Peyer's patch (tissue), 4 donors: ENCODE results near the gene INPP5A. TPM values are rescaled to one million over a fixed set of nuclear protein-coding genes. Genes with fewer than 3 reads are reported as not detected.
A peak's percentile ranks its signal among the peaks of the same experiment; 100 is the strongest.

Source experiments
- DNase-seq, 3 donors: peaks; one replicate each; pipeline ENCODE4 v3.0.0-alpha.2; 2017 to 2019
- H3K27ac ChIP-seq, 4 donors: fragments of 200-600 bp; sonication (generic); one replicate each; pipeline ENCODE4 v1.5.1; 2016 to 2019
- H3K27me3 ChIP-seq, 2 donors: fragments of 200-600 bp; sonication (generic); one replicate each; pipeline ENCODE4 v1.5.1; 2019
- H3K36me3 ChIP-seq, 3 donors: fragments of 200-600 bp; sonication (generic); one replicate each; pipeline ENCODE4 v1.5.1; 2016 to 2019
- H3K4me1 ChIP-seq, 4 donors: fragments of 200-600 bp; sonication (generic); one replicate each; pipeline ENCODE4 v1.5.1; 2016 to 2019
- H3K4me3 ChIP-seq, 4 donors: fragments of 200-600 bp; sonication (generic); 1 replicate in 3 of 4; 2 replicates in 1 of 4; pipeline ENCODE4 v1.5.1; 2016 to 2019; ENCODE audit warnings: mild to moderate bottlenecking in 1 of 4
- H3K9me3 ChIP-seq, 4 donors: fragments of 200-600 bp; sonication (generic); one replicate each; pipeline ENCODE4 v1.5.1; 2016 to 2019; ENCODE audit warnings: mild to moderate bottlenecking in 1 of 4
- CTCF ChIP-seq, 6 experiments: fragments of 450-650 bp in 4 of 6; fragments of 200-600 bp in 2 of 6; sonication (generic) in 1 of 6; IDR thresholded peaks; one replicate each; pipeline ENCODE4 v1.5.1; 2017 to 2019; ENCODE audit warnings: antibody characterized with exemption in 6 of 6, mild to moderate bottlenecking in 3 of 6, moderate library complexity in 1 of 6
- POLR2A ChIP-seq, 2 donors: fragments of 450-650 bp; IDR thresholded peaks; one replicate each; pipeline ENCODE4 v1.5.1; 2017; ENCODE audit warnings: antibody characterized with exemption in 2 of 2, mild to moderate bottlenecking in 2 of 2, moderate library complexity in 2 of 2
- total RNA-seq, 4 donors: library from RNA; depleted of rRNA; stranded (reverse); fragments of >200 nt; gene quantifications; one replicate each; pipeline ENCODE4 v1.1.0, GENCODE V29; 2016

INPP5A gene
- total RNA-seq, 4 donors from 2014 or later = 33.8 to 76.4 (median 38.1) TPM

- Histone ChIP-seq H3K9me3 (no peaks in the 10 kb centered on the region), H3K36me3 (no peaks in the 10 kb centered on the region), H3K27me3 (no peaks in the 10 kb centered on the region), H3K27ac (peak overlapping the region; percentile 50 to 95 (median 81)), H3K4me3 (peak overlapping the region; percentile 60 to 90 (median 83)), H3K4me1 (peaks cover 5 to 55% (median 16%) of the 10 kb centered on the region in 4 donors)
- DNase-seq = peak in 2 of 3 donors; percentile 46 to 49
- TF ChIP-seq CTCF (IDR thresholded peaks at IDR 0.05) (no peak), POLR2A (IDR thresholded peaks at IDR 0.05) (no peak)
Measured at GRCh38 chr10:132538790-132539421, 1.3 kb downstream of the INPP5A start.

- Histone ChIP-seq H3K27ac (peak overlapping the region; percentile 50 to 95 (median 81)), H3K9me3 (no peaks in the 10 kb centered on the region), H3K36me3 (no peaks in the 10 kb centered on the region), H3K4me3 (peak overlapping the region in 3 of 4 donors; percentile 78 to 90 (median 88)), H3K27me3 (no peaks in the 10 kb centered on the region), H3K4me1 (peaks cover 5 to 61% (median 20%) of the 10 kb centered on the region in 4 donors)
- peak; percentile 47 to 50 (median 49) for DNase-seq
- TF ChIP-seq POLR2A (IDR thresholded peaks at IDR 0.05) (no peak), CTCF (IDR thresholded peaks at IDR 0.05) (no peak)
Measured at GRCh38 chr10:132539431-132539839, 1.8 kb downstream of the INPP5A start.

GRCh38 chr10:132539894-132540293 lies 2.3 kb downstream of the INPP5A start:
- no peak for TF ChIP-seq CTCF (IDR thresholded peaks at IDR 0.05)
- TF ChIP-seq POLR2A (IDR thresholded peaks at IDR 0.05) = no peak
- DNase-seq = no peak
- Histone ChIP-seq H3K9me3 (no peaks in the 10 kb centered on the region), H3K27me3 (no peaks in the 10 kb centered on the region), H3K4me1 (peaks cover 5 to 65% (median 24%) of the 10 kb centered on the region in 4 donors), H3K27ac (peak overlapping the region in 3 of 4 donors; percentile 79 to 95 (median 83)), H3K36me3 (no peaks in the 10 kb centered on the region), H3K4me3 (peak overlapping the region in 2 of 4 donors; percentile 88 to 90)

- TF ChIP-seq POLR2A (IDR thresholded peaks at IDR 0.05) (no peak), CTCF (IDR thresholded peaks at IDR 0.05) (peak in 3 of 6 experiments; percentile 5 to 14 (median 8))
- Histone ChIP-seq H3K27ac (peak overlapping the region in 2 of 4 donors; percentile 83 to 95), H3K9me3 (no peaks in the 10 kb centered on the region), H3K36me3 (no peaks in the 10 kb centered on the region), H3K4me1 (peaks cover 5 to 67% (median 30%) of the 10 kb centered on the region in 4 donors), H3K4me3 (peak overlapping the region in 1 of 4 donors; percentile 90), H3K27me3 (no peaks in the 10 kb centered on the region)
- peak in 2 of 3 donors; percentile 38 to 50 for DNase-seq
Measured at GRCh38 chr10:132540456-132540855, 2.9 kb downstream of the INPP5A start.

- H3K4me1 ChIP-seq = peaks cover 5 to 61% (median 32%) of the 10 kb centered on the region in 4 donors
- no peaks in the 10 kb centered on the region for H3K27me3 ChIP-seq
- TF ChIP-seq POLR2A (IDR thresholded peaks at IDR 0.05) (no peak), CTCF (IDR thresholded peaks at IDR 0.05) (no peak)
- DNase-seq = peak in 2 of 3 donors; percentile 23 to 40
- no peaks in the 10 kb centered on the region for H3K36me3 ChIP-seq
- no peaks in the 10 kb centered on the region for H3K9me3 ChIP-seq
- peak overlapping the region in 1 of 4 donors; percentile 90 for H3K4me3 ChIP-seq
- peak overlapping the region in 1 of 4 donors; percentile 83 for H3K27ac ChIP-seq
Measured at GRCh38 chr10:132541129-132541528, 3.5 kb downstream of the INPP5A start.
